WTC11 (cell line): Measurements from ENCODE around the gene METTL22.

Source experiments
- CBFB ChIP-seq: sonication (generic); formaldehyde crosslinking; IDR thresholded peaks from 2 replicates; pipeline ENCODE4 v1.8.1; 2022; ENCODE audit warnings: mild to moderate bottlenecking, low read depth, missing genetic modification reagents
- CREB1 ChIP-seq: sonication (generic); formaldehyde crosslinking; IDR thresholded peaks from 2 replicates; pipeline ENCODE4 v1.8.0; 2023; ENCODE audit warnings: mild to moderate bottlenecking, missing genetic modification reagents
- OVOL2 ChIP-seq: fragments of 250-450 bp; sonication (Bioruptor Pico); IDR thresholded peaks from 2 replicates; pipeline ENCODE4 v1.9.0; 2021; ENCODE audit warnings: mild to moderate bottlenecking, borderline replicate concordance
- SP1 ChIP-seq: sonication (generic); formaldehyde crosslinking; conservative IDR thresholded peaks from 2 replicates; pipeline ENCODE4 v1.8.1; 2022; ENCODE audit warnings: missing genetic modification reagents
- TCF7 ChIP-seq: sonication (generic); formaldehyde crosslinking; IDR thresholded peaks from 2 replicates; pipeline ENCODE4 v1.8.0; 2022; ENCODE audit warnings: mild to moderate bottlenecking, low read depth, missing genetic modification reagents, moderate library complexity
- TEAD4 ChIP-seq: sonication (generic); formaldehyde crosslinking; IDR thresholded peaks from 2 replicates; pipeline ENCODE4 v1.8.0; 2022; ENCODE audit warnings: mild to moderate bottlenecking, missing genetic modification reagents
- ZBTB21 ChIP-seq: sonication (generic); formaldehyde crosslinking; IDR thresholded peaks from 2 replicates; pipeline ENCODE4 v1.8.1; 2023; ENCODE audit warnings: mild to moderate bottlenecking, missing genetic modification reagents, borderline replicate concordance
- ZNF423 ChIP-seq: fragments of 250-450 bp; sonication (Bioruptor Pico); IDR thresholded peaks from 2 replicates; pipeline ENCODE4 v2.1.2; 2022; ENCODE audit warnings: mild to moderate bottlenecking, moderate library complexity
- TF ChIP-seq, protein P1 (sequence below): sonication (generic); formaldehyde crosslinking; IDR thresholded peaks from 2 replicates; pipeline ENCODE4 v1.8.0; 2022; ENCODE audit warnings: mild to moderate bottlenecking, missing genetic modification reagents
- TF ChIP-seq, protein P2 (sequence below): sonication (generic); formaldehyde crosslinking; conservative IDR thresholded peaks from 2 replicates; pipeline ENCODE4 v1.8.1; 2022; ENCODE audit warnings: mild to moderate bottlenecking, missing genetic modification reagents

DNA sequence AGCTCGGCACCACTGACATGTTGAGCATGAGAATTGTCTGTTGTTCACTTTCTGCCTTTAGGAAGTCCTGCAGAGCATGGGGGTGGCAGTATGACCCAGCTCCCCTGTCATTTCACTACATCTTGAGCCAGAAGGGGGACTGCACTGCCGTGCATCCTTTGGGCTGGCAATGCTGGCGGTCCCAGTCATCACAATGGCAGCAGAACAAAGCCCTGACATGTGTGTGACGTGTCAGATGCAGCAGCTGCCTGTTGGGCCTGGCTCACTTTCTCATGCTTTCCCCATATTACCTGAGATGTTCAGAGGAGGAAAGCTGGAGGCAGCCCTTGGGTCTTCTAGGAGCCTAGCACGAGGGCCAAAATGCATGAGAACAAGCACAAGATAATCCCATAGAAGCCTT, 46.6 kb downstream of the METTL22 start:
- TF ChIP-seq, protein P1, sequence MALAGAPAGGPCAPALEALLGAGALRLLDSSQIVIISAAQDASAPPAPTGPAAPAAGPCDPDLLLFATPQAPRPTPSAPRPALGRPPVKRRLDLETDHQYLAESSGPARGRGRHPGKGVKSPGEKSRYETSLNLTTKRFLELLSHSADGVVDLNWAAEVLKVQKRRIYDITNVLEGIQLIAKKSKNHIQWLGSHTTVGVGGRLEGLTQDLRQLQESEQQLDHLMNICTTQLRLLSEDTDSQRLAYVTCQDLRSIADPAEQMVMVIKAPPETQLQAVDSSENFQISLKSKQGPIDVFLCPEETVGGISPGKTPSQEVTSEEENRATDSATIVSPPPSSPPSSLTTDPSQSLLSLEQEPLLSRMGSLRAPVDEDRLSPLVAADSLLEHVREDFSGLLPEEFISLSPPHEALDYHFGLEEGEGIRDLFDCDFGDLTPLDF: no peak
- TF ChIP-seq, protein P2, sequence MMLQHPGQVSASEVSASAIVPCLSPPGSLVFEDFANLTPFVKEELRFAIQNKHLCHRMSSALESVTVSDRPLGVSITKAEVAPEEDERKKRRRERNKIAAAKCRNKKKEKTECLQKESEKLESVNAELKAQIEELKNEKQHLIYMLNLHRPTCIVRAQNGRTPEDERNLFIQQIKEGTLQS (CRISPR knock-in tag): no peak
- TF ChIP-seq ZNF423 (CRISPR knock-in tag) (no peak), OVOL2 (CRISPR knock-in tag) (no peak), CBFB (CRISPR knock-in tag) (no peak), TEAD4 (CRISPR knock-in tag) (no peak), TCF7 (CRISPR knock-in tag) (no peak), SP1 (CRISPR knock-in tag) (no peak), ZBTB21 (CRISPR knock-in tag) (no peak), CREB1 (CRISPR knock-in tag) (no peak)
